ENCODE measurements around the gene DUT.

DNA sequence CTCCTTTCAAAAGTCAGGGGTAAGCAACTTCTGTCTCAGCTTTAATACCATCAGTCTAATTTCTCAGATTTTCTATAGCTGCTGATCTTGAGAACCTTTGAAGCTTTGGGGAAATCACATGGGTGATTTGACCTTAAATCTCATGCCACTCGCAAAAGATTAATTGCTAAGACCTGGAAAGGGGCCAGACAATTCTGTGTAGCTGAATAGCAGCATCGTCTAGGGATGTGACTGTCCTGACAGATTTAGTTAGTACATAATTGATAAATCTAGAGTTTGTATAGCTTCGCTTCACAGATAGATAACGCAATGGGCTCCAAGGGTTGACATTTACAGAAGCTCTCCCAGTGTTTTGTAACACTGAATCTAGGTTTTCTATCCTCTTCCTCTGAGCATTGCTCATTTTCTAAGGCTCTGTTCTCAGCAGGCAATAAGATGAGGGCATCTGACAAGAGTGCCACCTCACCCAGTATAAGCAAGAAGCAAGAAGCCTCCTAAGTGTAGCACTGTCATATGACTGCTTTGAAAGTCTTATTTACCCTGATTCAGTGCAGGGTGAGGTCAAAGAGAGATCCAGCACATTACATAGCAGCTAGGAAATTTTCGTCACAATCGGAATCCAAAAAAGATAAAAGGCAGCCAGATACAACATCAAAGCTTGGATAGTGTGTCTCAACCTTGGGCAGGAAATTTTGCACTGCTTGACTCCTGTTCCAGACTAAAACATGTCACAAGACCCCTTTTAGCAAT is 47.7 kb upstream of the DUT start:
- TF ChIP-seq CTCF (IDR thresholded peaks at IDR 0.05; ENCODE audit: low read length) = no peak
- TF ChIP-seq EZH2 (optimal IDR thresholded peaks at IDR 0.05; ENCODE audit: low read depth, low read length) = no peak
- TF ChIP-seq EZH2phosphoT487 (IDR thresholded peaks at IDR 0.05; ENCODE audit: low read length) = no peak
